GM18519 (cell line): ENCODE measurements around the gene MET.
A peak's percentile ranks its signal among the peaks of the same experiment; 100 is the strongest.
"Not testable (repeated sequence)": the region's sequence is repeated elsewhere in the genome, so short reads cannot be mapped to it uniquely, and the experiment has no call there.

Source experiments
- ATAC-seq: cut with Tn5 transposase; IDR thresholded peaks from one replicate; pipeline ENCODE4 v1.9.1; 2021; ENCODE audit warnings: mild to moderate bottlenecking, moderate library complexity; ENCODE audit not compliant: unreplicated experiment, low FRiP score

The MET gene

DNA sequence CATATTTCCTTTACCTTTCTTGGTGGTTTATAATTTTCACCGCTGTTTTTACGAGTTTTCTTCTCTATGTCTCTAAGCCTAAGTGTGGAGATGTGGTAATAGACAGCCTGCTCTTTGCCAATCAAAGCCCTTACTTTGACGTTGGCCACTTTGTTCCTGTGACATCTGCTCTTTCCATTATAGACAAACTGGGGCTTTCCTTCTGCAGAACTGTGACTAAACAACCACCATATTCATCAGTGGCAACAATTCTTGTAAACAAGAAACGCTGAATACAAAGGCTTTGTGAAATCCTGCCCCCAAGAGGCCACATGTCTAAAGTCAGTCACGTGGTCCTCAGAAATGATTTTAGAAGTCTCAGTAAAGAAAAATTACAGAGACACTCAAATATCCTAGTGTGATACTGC, 130.8 kb downstream of the MET start:
- ATAC-seq, result peak; percentile 74

GRCh38 chr7:116804471-116804870, 132.5 kb downstream of the MET start:
- ATAC-seq, result no peak

DNA sequence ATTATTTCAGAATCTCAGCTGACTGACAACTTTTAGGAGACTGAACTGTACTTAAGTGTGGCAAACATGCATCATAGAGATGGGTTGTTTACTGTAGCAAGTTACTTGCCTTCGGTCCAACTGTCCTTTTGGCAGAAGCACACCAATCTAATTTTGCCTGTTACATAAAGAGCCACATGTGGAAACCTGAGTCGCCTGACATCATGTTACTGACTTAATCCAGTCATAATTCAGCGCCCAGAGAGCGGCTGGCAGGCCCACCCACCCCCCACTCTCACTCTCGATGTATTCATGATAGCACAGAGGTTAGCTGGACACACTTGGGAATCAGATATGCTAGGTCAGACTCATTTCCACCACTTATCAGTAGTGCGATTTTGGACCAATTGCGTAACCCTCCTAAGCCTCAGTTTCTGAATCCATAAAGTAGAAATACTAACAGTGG, 133.1 kb downstream of the MET start:
- no peak for ATAC-seq

- no peak for ATAC-seq
Measured at GRCh38 chr7:116806046-116806944, 134.3 kb downstream of the MET start.

GRCh38 chr7:116807011-116807560, 135.1 kb downstream of the MET start:
- no peak for ATAC-seq

- ATAC-seq, result peak; percentile 88
Measured at GRCh38 chr7:116809636-116810266, 137.8 kb downstream of the MET start.

DNA sequence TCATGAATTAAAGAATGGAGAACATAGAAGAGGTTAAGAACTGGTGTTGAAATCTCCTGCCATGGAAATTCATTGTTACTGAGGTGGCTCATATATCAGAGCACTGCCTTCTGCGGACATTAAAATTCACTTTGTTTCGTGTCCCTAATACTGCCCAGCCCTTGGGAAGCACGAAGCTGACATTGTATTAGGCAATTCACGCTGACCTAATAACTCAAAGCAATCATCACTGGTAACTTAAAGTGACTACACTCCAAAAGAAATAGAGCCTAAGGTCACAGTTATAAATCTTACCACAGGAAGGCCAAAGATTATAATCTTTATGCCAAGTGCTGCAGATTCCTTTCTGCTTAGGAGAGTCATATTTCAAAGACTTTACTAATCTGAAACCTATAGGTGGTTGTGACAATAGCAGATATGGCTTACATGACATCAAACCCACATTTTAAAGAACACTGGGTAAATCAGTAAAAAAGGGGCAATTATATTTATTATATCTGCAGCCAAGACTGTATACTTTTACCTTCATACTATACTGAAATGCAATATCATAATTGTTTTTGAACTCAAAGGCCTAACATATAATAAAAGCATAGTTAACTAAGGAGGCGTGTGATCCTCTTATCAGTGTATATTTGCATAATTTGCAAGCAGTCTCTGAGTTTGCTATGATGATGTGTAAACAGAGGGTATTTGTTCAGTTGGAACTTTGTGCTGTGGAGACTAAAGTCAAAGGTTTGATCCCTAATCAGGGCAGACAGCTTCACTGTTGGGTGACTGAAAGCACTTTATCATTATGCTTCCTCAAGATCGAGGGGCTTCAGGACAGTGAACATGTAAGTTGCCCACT, 138.5 kb downstream of the MET start:
- no peak for ATAC-seq

DNA sequence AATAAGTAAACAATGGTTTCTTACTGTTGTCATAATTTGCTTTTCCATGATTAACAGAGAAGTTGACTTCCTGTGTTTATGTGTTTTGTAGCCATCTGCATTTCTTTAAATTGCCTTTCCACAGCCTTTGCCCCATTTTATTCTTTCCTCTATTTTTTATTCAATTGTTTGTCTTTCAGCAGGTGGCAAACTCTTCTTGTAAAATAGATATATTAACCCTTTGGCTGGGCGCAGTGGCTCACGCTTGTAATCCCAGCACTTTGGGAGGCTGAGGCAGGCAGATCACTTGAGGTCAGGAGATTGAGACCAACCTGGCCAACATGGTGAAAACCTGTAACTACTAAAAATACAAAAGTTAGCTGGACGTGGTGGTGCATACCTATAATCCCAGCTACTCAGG, 139.8 kb downstream of the MET start:
- ATAC-seq, result no peak

- ATAC-seq, result no peak
Measured at GRCh38 chr7:116812860-116813259, 140.9 kb downstream of the MET start.

DNA sequence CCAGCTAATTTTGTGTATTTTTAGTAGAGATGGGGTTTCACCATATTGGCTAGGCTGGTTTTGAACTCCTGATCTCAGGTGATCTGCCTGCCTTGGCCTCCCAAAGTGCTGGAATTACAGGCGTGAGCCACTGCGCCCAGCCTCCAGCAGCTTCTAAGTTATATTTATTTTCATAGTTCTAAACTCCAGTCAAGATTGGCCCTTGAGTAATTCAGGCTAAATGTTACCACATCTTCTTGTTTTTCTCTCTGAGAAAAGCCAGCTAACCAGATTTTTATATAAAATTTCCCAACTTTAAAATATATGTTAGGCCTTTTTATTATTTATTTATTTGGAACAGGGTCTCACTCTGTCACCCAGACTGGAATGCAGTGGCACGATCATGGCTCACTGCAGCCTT, 141.4 kb downstream of the MET start:
- ATAC-seq, result not testable (repeated sequence)

- no peak for ATAC-seq
Measured at GRCh38 chr7:116815041-116815440, 143.0 kb downstream of the MET start.

DNA sequence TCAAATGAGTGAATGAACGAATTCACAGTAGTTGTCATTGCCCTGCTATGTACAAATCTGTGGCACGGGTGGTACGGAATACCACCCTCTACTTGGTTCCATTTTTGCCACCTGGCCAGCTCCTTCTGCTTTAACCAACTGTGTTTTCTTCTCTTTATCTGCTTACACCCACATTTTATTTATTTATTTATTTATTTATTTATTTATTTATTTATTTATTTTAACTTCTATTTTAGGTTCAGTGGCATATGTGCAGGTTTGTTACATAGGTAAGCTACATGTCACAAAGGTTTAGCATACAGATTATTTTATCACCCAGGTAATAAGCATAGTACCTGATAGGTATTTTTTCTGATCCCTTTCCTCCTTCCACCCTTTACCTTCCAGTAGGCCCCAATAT, 148.2 kb downstream of the MET start:
- ATAC-seq, result no peak

DNA sequence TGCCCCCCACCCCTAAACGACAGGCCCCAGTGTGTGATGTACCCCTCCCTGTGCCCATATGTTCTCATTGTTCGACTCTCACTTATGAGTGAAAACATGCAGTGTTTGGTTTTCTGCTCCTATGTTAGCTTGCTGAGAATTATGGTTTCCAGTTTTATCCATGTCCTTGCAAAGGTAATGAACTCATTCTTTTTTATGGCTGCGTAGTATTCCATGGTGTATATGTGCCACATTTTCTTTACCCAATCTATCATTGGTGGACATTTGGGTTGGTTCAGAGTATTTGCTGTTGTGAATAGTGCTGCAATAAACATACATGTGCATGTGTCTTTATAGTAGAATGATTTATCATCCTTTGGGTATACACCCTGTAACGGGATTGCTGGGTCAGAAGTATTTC, 149.7 kb downstream of the MET start:
- not testable (repeated sequence) for ATAC-seq

DNA sequence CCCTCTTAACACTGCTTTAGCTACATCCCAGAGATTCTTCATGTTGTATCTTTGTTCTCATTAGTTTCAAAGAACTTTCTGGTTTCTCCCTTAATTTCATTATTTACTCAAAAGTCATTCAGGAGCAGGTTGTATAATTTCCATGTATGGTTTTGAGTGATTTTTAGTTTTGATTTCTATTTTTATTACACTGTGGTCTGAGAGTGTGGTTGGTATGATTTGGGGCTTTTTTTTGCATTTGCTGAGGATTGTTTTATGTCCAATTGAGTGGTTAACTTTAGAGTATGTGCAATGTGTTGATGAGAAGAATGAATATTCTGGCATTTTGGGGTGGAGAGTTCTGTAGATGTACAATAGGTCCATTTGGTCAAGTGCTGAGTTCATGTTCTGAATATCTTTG, 152.5 kb downstream of the MET start:
- ATAC-seq, result no peak

DNA sequence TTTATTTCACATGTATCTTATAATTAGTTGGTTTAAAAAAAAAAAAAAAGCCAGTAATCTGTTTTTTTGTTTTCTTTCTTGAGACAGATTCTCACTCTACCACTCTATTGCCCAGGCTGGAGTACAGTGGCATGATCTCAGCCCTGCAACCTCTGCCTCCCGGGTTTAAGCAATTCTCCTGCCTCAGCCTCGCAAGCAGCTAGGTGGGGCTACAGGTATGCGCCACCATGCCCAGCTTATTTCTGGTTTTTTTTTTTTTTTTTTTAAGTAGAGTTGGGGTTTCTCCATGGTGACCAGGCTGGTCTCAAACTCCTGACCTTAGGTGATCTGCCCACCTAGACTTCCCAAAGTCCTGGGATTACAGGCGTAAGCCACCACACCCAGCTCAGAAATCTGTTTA, 156.3 kb downstream of the MET start:
- ATAC-seq, result no peak

DNA sequence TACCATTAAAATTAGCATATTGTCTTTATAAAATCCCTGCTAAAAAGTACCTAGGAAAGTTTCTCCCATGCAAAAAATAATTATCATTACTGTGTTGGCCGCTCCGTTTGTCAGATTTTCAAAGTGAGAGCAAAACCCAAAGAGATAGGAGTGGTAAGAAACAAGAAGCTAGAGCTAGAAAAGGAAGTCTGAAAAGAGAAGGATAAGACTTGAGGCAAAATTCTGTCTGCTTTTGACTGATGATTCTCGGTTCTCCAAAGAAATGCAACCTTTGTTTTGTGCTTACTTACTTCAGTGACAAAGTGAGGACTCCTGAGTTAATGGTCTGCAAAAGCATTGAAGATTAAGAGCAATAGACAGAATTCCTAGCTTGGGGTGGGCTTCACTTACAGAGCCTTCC, 157.0 kb downstream of the MET start:
- no peak for ATAC-seq

DNA sequence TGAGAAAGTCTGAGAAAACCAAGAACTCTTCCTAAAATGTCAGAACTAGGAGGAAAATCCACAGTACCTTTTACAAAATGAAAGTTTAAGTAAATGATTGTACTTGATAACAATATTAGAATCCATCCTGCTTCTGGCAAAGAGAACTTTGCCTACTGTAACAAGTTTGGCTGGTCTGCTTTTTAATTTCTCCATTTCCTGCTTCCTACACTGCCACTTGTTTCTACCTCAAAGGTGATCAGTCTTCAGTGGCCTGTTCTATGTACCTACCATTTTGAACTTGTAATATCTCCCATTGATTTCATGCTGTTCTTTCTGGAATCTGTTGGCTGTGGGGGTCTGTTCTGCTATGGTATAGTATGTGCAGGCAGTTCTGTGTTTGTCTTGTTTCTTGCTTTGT, 157.5 kb downstream of the MET start:
- ATAC-seq, result no peak

GRCh38 chr7:116832692-116833091, 160.7 kb downstream of the MET start:
- no peak for ATAC-seq

DNA sequence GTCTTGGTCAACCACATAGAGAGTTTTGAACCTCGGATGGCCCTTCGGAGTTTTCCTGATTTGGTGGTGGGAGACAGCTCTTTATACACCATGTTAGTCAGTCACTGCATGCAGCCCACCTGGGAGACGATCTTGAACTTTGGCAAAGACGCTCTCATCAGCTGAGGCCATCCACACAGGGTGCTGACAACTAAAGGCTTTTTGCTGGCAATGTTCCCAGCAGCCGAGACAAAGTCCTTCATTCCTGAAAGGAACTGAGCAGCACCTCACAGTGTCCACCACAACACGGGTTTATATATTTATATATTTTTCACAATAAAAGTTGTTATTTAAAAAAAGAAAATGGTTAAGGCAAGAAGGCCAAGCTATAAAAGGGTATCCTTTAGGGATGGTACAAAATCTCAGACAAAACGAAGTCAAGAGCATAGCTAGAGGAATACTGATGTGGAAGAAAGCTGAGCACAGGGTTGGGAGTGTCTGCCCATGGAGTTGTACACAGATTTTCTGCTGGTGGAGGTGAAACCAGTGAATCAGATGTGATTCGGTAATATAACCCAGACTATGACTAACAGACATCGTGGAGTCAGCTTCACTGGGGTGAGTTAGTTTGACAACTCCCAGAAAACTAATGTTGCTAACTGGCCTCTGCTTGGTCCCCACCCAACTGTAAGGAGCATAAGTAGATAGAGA, 163.0 kb downstream of the MET start:
- ATAC-seq, result no peak

DNA sequence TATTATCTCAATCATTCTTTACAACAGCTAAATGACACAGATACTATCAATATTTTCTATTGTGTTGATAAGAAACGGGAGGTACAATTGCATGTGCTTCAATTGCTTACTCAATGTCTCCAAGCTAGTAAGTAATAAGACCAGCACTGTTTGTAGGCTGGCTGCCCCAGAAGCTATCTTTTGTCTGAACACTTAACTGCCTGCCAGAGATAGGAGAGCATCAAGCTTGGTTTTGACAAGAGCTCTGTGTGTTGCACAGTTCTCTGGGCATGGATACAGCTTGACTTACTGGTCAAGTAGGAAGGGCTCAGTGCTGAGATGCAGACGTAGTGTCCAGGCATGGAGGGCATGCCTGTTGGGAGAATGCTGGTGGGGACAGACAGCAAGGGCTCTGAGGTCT, 164.1 kb downstream of the MET start:
- ATAC-seq, result no peak
